HFFc6 (cell line): ENCODE data around the gene PPP1R7. TPM values are rescaled to one million over a fixed set of nuclear protein-coding genes. Genes with fewer than 3 reads are reported as not detected.

ENCODE experiments used
- DNase-seq: peaks from one replicate; pipeline ENCODE4 v3.0.0-alpha.2; 2018
- H3K27ac Mint-ChIP-seq: 2 replicates; pipeline ENCODE4 v1.8.0; 2020; ENCODE audit warnings: mild to moderate bottlenecking, mixed read lengths
- H3K27me3 Mint-ChIP-seq: 2 replicates; pipeline ENCODE4 v1.8.0; 2021; ENCODE audit warnings: mild to moderate bottlenecking, moderate library complexity, mixed read lengths; ENCODE audit not compliant: insufficient read depth
- H3K36me3 Mint-ChIP-seq: 2 replicates; pipeline ENCODE4 v1.8.0; 2021; ENCODE audit warnings: low read depth, mixed read lengths
- H3K4me1 Mint-ChIP-seq: 2 replicates; pipeline ENCODE4 v1.8.0; 2020; ENCODE audit warnings: low read depth, mixed read lengths
- H3K4me3 Mint-ChIP-seq: 2 replicates; pipeline ENCODE4 v1.8.0; 2020; ENCODE audit warnings: mild to moderate bottlenecking, moderate library complexity, mixed read lengths
- H3K9me3 Mint-ChIP-seq: 2 replicates; pipeline ENCODE4 v1.8.0; 2020; ENCODE audit warnings: mild to moderate bottlenecking, mixed read lengths
- total RNA-seq, 6 experiments: library from RNA; stranded (reverse); fragmentation: NEBNext Ultra II Directional; extraction: Animal tissue kit (Norgen Biotek cat#: 25700); gene quantifications; 2 replicates in 1 of 6; 3 replicates in 5 of 6; pipeline ENCODE4 v1.2.3, GENCODE V29; 2021
- TF ChIP-seq, protein P1 (sequence below): fragments of 200-600 bp; sonication (generic); IDR thresholded peaks from 2 replicates; pipeline ENCODE4 v1.5.0; 2021; ENCODE audit warnings: antibody characterized with exemption, mild to moderate bottlenecking

The PPP1R7 gene
- total RNA-seq, 6 experiments from 2014 or later = 90.6 to 117 (median 103) TPM

GRCh38 chr2:241211276-241211675 lies 61.0 kb downstream of the PPP1R7 start:
- Mint-ChIP-seq H3K36me3 (no peaks in the 10 kb centered on the region), H3K27me3 (peaks cover 36% of the 10 kb centered on the region), H3K4me3 (no peak overlapping the region), H3K27ac (no peak overlapping the region), H3K4me1 (no peaks in the 10 kb centered on the region), H3K9me3 (no peaks in the 10 kb centered on the region)
- TF ChIP-seq, protein P1, sequence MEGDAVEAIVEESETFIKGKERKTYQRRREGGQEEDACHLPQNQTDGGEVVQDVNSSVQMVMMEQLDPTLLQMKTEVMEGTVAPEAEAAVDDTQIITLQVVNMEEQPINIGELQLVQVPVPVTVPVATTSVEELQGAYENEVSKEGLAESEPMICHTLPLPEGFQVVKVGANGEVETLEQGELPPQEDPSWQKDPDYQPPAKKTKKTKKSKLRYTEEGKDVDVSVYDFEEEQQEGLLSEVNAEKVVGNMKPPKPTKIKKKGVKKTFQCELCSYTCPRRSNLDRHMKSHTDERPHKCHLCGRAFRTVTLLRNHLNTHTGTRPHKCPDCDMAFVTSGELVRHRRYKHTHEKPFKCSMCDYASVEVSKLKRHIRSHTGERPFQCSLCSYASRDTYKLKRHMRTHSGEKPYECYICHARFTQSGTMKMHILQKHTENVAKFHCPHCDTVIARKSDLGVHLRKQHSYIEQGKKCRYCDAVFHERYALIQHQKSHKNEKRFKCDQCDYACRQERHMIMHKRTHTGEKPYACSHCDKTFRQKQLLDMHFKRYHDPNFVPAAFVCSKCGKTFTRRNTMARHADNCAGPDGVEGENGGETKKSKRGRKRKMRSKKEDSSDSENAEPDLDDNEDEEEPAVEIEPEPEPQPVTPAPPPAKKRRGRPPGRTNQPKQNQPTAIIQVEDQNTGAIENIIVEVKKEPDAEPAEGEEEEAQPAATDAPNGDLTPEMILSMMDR = no peak
- no peak for DNase-seq

DNA sequence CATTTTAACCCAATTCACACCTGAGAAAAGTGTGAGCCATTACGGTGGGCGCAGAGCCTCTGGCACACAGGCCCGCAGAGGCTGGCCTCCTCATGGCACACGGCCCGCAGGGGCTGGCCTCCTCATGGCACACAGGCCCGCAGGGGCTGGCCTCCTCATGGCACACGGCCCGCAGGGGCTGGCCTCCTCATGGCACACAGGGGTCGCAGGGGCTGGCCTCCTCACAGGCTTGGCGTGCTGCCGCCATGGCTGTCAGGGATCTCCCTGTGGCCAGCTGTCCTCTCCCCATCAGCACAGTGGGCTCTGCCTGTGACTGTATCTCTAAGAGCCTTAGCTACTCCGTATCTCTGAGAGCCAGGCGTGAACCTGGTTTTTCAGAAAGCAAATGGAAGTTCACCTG lies 62.8 kb downstream of the PPP1R7 start:
- no peaks in the 10 kb centered on the region for H3K36me3 Mint-ChIP-seq
- no peak overlapping the region for H3K27ac Mint-ChIP-seq
- H3K27me3 Mint-ChIP-seq = peaks cover 36% of the 10 kb centered on the region
- TF ChIP-seq, protein P1 = no peak
- DNase-seq = no peak
- no peak overlapping the region for H3K4me3 Mint-ChIP-seq
- H3K9me3 Mint-ChIP-seq = no peaks in the 10 kb centered on the region
- H3K4me1 Mint-ChIP-seq = no peaks in the 10 kb centered on the region

GRCh38 chr2:241213567-241213966 lies 63.3 kb downstream of the PPP1R7 start:
- Mint-ChIP-seq H3K27me3 (peaks cover 36% of the 10 kb centered on the region), H3K9me3 (no peaks in the 10 kb centered on the region), H3K4me1 (peaks cover 2% of the 10 kb centered on the region), H3K36me3 (no peaks in the 10 kb centered on the region), H3K4me3 (no peak overlapping the region), H3K27ac (no peak overlapping the region)
- TF ChIP-seq, protein P1 = no peak
- no peak for DNase-seq

GRCh38 chr2:241214209-241214608 lies 63.9 kb downstream of the PPP1R7 start:
- no peak overlapping the region for H3K27ac Mint-ChIP-seq
- TF ChIP-seq, protein P1 = no peak
- peaks cover 9% of the 10 kb centered on the region for H3K4me1 Mint-ChIP-seq
- no peak overlapping the region for H3K4me3 Mint-ChIP-seq
- DNase-seq = no peak
- H3K36me3 Mint-ChIP-seq = no peaks in the 10 kb centered on the region
- H3K9me3 Mint-ChIP-seq = no peaks in the 10 kb centered on the region
- H3K27me3 Mint-ChIP-seq = peaks cover 36% of the 10 kb centered on the region

GRCh38 chr2:241214766-241215165 lies 64.5 kb downstream of the PPP1R7 start:
- no peak overlapping the region for H3K27ac Mint-ChIP-seq
- DNase-seq = no peak
- no peak overlapping the region for H3K4me3 Mint-ChIP-seq
- H3K36me3 Mint-ChIP-seq = no peaks in the 10 kb centered on the region
- H3K4me1 Mint-ChIP-seq = peaks cover 14% of the 10 kb centered on the region
- peaks cover 37% of the 10 kb centered on the region for H3K27me3 Mint-ChIP-seq
- no peaks in the 10 kb centered on the region for H3K9me3 Mint-ChIP-seq
- TF ChIP-seq, protein P1 = no peak

DNA sequence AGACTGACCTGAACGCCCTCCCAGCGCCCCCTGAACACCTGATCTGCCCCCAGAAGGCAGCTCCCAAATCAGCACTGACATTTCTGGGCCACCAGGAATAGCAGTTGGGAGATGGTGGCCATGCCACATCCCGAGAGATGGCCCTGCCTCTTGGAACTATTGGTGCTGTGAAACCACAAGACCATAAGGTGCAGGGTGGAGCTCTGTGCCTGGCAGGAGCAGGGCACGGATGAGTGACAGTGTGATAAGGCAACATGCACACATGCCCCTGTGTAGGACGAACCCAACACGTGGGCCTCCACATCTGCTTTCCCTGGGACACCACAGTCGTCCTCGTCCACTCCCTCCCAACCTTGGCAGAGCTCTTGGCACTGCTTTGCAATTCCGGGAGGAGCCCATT lies 65.2 kb downstream of the PPP1R7 start:
- Mint-ChIP-seq H3K4me1 (peaks cover 18% of the 10 kb centered on the region), H3K27ac (no peak overlapping the region), H3K4me3 (no peak overlapping the region), H3K27me3 (peaks cover 36% of the 10 kb centered on the region), H3K9me3 (no peaks in the 10 kb centered on the region; the same call in 1 of the 2 replicates), H3K36me3 (no peaks in the 10 kb centered on the region)
- DNase-seq = no peak
- TF ChIP-seq, protein P1 = no peak
